Adrenal gland (tissue), 12 donors: ENCODE data around the gene RNF166. TPM values are rescaled to one million over a fixed set of nuclear protein-coding genes. Genes with fewer than 3 reads are reported as not detected.
"Not testable (repeated sequence)": the region's sequence is repeated elsewhere in the genome, so short reads cannot be mapped to it uniquely, and the experiment has no call there.

Source experiments
- DNase-seq, 7 donors: peaks; one replicate each; pipeline ENCODE4 v3.0.0-alpha.2; 2019 to 2020
- H3K27ac ChIP-seq, 5 donors: fragments of 200-600 bp; sonication (generic) in 4 of 5; 1 replicate in 3 of 5; 2 replicates in 2 of 5; pipeline versions ENCODE4 v1.5.1 to v1.8.0; 2016 to 2020; ENCODE audit warnings: mild to moderate bottlenecking in 1 of 5
- H3K27me3 ChIP-seq: fragments of 200-600 bp; 2 replicates; pipeline ENCODE4 v1.8.0; 2021
- H3K36me3 ChIP-seq, 2 donors: fragments of 200-600 bp; replicated peaks in 1 of 2; 1 replicate in 1 of 2; 2 replicates in 1 of 2; pipeline versions ENCODE4 v1.5.1 to v1.8.0; 2018 to 2022
- H3K4me1 ChIP-seq, 2 donors: fragments of 200-600 bp; replicated peaks in 1 of 2; 1 replicate in 1 of 2; 2 replicates in 1 of 2; pipeline versions ENCODE4 v1.5.1 to v1.8.0; 2018 to 2021
- H3K4me3 ChIP-seq, 4 donors: fragments of 200-600 bp; sonication (generic) in 3 of 4; one replicate each; pipeline ENCODE4 v1.5.1; 2016 to 2018
- H3K9me3 ChIP-seq, 3 donors: fragments of 200-600 bp; sonication (generic) in 1 of 3; replicated peaks in 1 of 3; 1 replicate in 2 of 3; 2 replicates in 1 of 3; pipeline versions ENCODE4 v1.5.1 to v1.8.0; 2016 to 2021
- POLR2A ChIP-seq, 2 donors: fragments of 450-650 bp; IDR thresholded peaks; one replicate each; pipeline ENCODE4 v1.6.1; 2017; ENCODE audit warnings: antibody characterized with exemption in 2 of 2, mild to moderate bottlenecking in 2 of 2, moderate library complexity in 1 of 2
- WGBS, 4 donors: extraction: QIAGEN DNeasy Blood & Tissue Kit in 2 of 4; methylation state at CpG; one replicate each; pipeline versions ENCODE4 v1.1.5 to v1.1.7; 2013 to 2017; 5-methylcytosine and 5-hydroxymethylcytosine counted together
- intact Hi-C, 2 donors: fragments of 100-400 bp; cut with DNase I; formaldehyde crosslinking; loops; one replicate each; pipeline versions ENCODE4 v1.14.1 to v1.15.0; 2022 to 2023
- polyA plus RNA-seq, 3 donors: library from polyadenylated mRNA; stranded (reverse); fragments of 200-250 nt in 2 of 3; fragments of 350-450 nt in 1 of 3; fragmentation: Illumina TruSeq in 1 of 3; extraction: RNeasy Lipid Tissue Mini Kit (QIAGEN cat#74804) in 1 of 3; gene quantifications; one replicate each; pipeline ENCODE4 v1.2.3, GENCODE V29; 2013 to 2014
- total RNA-seq, 9 donors: library from RNA; depleted of rRNA in 4 of 9; stranded (reverse); fragments of >200 nt in 4 of 9; fragments of 120-200 nt in 1 of 9; fragmentation: NEBNext Ultra II Directional in 1 of 9; extraction: Animal tissue kit (Norgen Biotek cat#: 25700) in 1 of 9; gene quantifications; one replicate each; pipeline versions ENCODE4 v1.1.0 to v1.2.4, GENCODE V29; 2013 to 2023
- TF ChIP-seq, protein P1 (sequence below), 6 experiments: fragments of 450-650 bp in 4 of 6; fragments of 200-600 bp in 2 of 6; sonication (generic) in 1 of 6; IDR thresholded peaks; 1 replicate in 5 of 6; 2 replicates in 1 of 6; pipeline versions ENCODE4 v1.5.1 to v1.8.0; 2016 to 2021; ENCODE audit warnings: antibody characterized with exemption in 6 of 6, mild to moderate bottlenecking in 2 of 6, moderate library complexity in 1 of 6
- donor health status: healthy with polysubstance abuse.
- donor health status: Bipolar disorder and iron deficiency.
- donor health status: DM: yes; HTN: yes; CAD: no.
- donor health status: DM: no; HTN: no; CAD: no.
- donor health status: DM: no; HTN: no; CAD: no.
- donor health status: DM: yes; HTN: yes; CAD: no.

Gene RNF166
- total and polyA plus RNA-seq, 12 donors, result 3.0 to 86.3 (median 28.5) TPM

DNA sequence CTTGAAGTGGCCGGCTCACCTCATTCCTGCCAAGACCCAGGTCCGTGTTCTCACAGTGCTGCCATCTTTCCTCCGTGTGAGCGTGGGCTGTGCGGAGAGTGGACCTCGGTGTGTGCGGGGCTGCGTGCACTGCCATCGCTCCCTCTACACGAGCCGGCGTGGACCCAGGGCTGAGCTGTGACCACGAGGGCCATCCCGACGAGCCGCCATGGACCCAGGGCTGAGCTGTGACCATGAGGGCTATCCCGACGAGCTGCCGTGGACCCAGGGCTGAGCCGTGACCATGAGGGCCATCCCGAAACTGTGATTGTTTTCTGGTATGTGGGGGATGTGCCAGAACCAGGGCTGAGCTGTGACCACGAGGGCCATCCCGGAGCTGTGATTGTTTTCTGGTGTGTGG lies 34.4 kb downstream of the RNF166 start:
- 77 to 94% (median 90%) methylated on average over 12 to 23 of the region's 23 CpGs for WGBS, 4 donors

DNA sequence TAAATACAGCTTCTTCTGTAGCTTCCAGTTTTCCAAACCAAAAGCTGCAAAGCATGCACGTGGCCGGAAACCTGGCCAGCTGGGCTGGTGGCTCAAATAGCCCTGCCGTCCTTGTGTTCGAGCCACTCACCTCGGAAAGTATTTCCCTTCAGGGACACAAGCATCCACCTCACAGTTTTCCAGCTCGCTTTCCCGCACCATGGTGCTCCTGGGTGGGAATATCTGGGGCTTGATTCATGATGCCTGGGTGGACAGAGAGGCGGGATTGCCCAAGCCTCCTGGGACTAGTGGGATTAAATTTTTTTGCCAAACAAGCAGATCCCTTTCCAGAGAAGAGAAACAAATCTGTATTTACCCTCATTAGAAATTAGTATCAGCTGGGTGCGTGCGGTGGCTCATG lies 36.2 kb downstream of the RNF166 start:
- H3K36me3 ChIP-seq, result no peaks in the 10 kb centered on the region
- no peaks in the 10 kb centered on the region for H3K9me3 ChIP-seq
- intact Hi-C loops, result no loop called here
- 60 to 88% (median 83%) methylated on average over 9 to 10 of the region's 10 CpGs for WGBS, 4 donors
- TF ChIP-seq POLR2A (IDR thresholded peaks at IDR 0.05), result no peak
- TF ChIP-seq, protein P1, sequence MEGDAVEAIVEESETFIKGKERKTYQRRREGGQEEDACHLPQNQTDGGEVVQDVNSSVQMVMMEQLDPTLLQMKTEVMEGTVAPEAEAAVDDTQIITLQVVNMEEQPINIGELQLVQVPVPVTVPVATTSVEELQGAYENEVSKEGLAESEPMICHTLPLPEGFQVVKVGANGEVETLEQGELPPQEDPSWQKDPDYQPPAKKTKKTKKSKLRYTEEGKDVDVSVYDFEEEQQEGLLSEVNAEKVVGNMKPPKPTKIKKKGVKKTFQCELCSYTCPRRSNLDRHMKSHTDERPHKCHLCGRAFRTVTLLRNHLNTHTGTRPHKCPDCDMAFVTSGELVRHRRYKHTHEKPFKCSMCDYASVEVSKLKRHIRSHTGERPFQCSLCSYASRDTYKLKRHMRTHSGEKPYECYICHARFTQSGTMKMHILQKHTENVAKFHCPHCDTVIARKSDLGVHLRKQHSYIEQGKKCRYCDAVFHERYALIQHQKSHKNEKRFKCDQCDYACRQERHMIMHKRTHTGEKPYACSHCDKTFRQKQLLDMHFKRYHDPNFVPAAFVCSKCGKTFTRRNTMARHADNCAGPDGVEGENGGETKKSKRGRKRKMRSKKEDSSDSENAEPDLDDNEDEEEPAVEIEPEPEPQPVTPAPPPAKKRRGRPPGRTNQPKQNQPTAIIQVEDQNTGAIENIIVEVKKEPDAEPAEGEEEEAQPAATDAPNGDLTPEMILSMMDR (IDR thresholded peaks at IDR 0.05), result no peak
- no peak for DNase-seq
- H3K4me3 ChIP-seq, result no peak overlapping the region
- no peaks in the 10 kb centered on the region for H3K27me3 ChIP-seq
- H3K27ac ChIP-seq, result no peak overlapping the region
- no peaks in the 10 kb centered on the region for H3K4me1 ChIP-seq

More for the DNA sequence above, 34.4 kb downstream of the RNF166 start:
- intact Hi-C loops, result no loop called here
- Histone ChIP-seq H3K36me3 (no peaks in the 10 kb centered on the region), H3K27ac (no peak overlapping the region), H3K4me1 (no peaks in the 10 kb centered on the region), H3K27me3 (no peaks in the 10 kb centered on the region), H3K4me3 (no peak overlapping the region), H3K9me3 (no peaks in the 10 kb centered on the region)
- no peak for DNase-seq
- no peak for TF ChIP-seq POLR2A (IDR thresholded peaks at IDR 0.05)
- TF ChIP-seq, protein P1 (IDR thresholded peaks at IDR 0.05), result no peak

DNA sequence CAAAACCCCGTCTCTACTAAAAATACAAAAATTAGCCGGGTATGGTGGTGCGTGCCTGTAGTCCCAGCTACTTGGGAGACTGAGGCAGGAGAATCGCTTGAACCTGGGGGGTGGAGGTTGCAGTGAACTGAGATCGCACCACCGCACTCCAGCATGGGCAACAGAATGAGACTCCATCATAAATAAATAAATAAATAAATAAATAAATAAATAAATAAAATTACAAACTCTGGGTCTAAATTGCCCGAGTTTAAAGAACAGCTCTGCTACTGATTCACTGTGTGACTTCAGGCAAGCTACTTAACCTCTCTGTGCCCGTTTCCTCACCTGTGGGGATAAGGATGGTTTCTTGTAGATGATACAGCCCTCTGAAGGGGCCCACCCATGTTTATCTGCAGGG lies 36.7 kb downstream of the RNF166 start:
- H3K27me3 ChIP-seq, DNase-seq, intact Hi-C loops, H3K4me3 ChIP-seq, H3K36me3 ChIP-seq, H3K4me1 ChIP-seq, H3K27ac ChIP-seq, H3K9me3 ChIP-seq: not testable (repeated sequence)
- WGBS, 4 donors, result 83 to 95% (median 92%) methylated on average over 8 of the region's 8 CpGs

DNA sequence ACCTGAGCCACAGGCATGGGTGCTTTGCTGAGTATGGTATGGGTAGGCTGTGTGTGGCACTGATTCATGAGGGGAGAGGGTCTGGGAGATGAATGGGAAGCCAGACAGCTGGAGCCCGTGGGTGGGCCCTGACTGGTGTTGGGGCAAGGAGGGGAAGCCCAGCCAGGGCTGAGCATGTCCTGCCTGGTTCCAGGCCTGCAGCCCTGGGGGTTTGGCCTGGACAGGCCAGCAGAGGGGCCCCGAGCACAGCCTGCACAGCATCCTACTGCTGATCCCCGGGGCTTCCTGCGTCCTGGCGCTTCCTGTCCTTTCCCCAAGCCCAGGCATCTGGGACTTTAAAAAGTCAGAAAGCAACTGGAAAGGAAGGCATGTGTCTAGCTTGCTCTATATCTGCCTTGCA lies 38.7 kb downstream of the RNF166 start:
- intact Hi-C loops, result no loop called here
- DNase-seq, result no peak
- 66 to 100% (median 81%) methylated on average over 1 to 5 of the region's 5 CpGs for WGBS, 4 donors

DNA sequence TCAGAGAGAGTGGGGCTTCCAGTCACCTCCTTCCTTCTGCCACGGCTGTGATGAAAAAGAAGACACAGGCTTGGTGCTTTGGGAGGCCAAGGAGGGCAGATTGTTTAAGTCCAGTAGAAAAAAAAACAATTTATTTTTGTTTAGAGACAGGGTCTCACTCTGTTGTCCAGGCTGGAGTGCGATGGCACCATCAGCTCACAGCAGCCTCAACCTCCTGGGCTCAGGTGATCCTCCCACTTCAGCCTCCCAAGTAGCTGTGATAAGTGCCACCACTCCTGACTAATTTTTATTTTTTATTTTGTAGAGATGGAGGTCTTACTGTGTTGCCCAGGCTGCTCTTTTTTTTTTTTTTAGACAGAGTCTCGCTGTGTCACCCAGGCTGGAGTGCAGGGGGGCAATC lies 40.6 kb downstream of the RNF166 start:
- intact Hi-C loops, result no loop called here
- Histone ChIP-seq H3K27ac (no peak overlapping the region), H3K27me3 (no peaks in the 10 kb centered on the region), H3K4me3 (no peak overlapping the region), H3K4me1 (peaks cover 6 to 14% of the 10 kb centered on the region in 2 donors), H3K36me3 (no peaks in the 10 kb centered on the region), H3K9me3 (no peaks in the 10 kb centered on the region)
- DNase-seq, result no peak
- TF ChIP-seq, protein P1 (IDR thresholded peaks at IDR 0.05), result no peak
- TF ChIP-seq POLR2A (IDR thresholded peaks at IDR 0.05), result no peak
- 93 to 100% (median 95%) methylated on average over 3 of the region's 3 CpGs for WGBS, 4 donors

More for the DNA sequence above, 38.7 kb downstream of the RNF166 start:
- H3K4me1 ChIP-seq, result peaks cover under 1 to 6% of the 10 kb centered on the region in 2 donors
- H3K9me3 ChIP-seq, result no peaks in the 10 kb centered on the region
- H3K36me3 ChIP-seq, result no peaks in the 10 kb centered on the region
- H3K27me3 ChIP-seq, result no peaks in the 10 kb centered on the region
- no peak overlapping the region for H3K4me3 ChIP-seq
- H3K27ac ChIP-seq, result no peak overlapping the region
- TF ChIP-seq POLR2A (IDR thresholded peaks at IDR 0.05), result no peak
- TF ChIP-seq, protein P1 (IDR thresholded peaks at IDR 0.05), result no peak
